IPS DF 4.7 (cell line): ENCODE results near the gene MS4A4A.

Experiments used
- DNase-seq: peaks from one replicate; pipeline ENCODE4 v3.0.0-alpha.2; 2013; ENCODE audit warnings: low spot score; ENCODE audit errors: extremely low read depth

MS4A4A gene

DNA sequence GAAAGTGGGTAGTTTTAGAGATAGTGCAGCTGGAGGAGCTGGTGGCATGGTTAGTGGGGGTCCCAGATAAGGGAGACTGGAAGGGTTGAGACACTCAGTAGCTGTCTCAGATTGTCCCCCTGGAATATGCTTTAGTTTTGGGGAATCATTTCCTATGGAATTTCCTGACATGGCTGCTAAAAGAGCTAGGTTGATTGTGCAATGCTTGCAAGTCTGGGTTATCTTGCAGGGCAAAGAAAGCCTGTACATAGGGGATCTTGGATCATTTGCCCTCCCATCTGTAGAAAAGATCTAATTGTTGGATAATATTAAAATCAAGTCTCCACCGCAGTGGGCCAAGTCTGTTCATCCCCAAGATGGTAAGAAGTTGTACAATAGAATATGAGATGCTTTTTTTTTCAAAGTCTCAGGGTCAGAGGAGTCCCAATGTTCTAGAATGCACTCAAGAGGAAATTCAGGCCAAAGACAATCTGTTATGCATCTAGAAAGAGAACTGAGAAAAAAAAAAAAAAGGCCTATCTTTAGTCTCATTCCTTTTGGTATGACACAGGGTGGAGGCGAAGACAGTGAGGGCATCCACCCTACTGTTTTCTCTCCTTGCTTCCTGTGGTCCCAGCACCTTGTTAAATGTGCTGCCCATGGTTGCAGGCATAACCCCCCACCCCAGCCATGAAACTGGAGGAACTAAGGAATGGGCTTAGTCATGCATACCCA lies 66.8 kb downstream of the MS4A4A start:
- DNase-seq, result no peak

- DNase-seq, result no peak
Observed at GRCh38 chr11:60348116-60348515, 67.7 kb downstream of the MS4A4A start.

DNA sequence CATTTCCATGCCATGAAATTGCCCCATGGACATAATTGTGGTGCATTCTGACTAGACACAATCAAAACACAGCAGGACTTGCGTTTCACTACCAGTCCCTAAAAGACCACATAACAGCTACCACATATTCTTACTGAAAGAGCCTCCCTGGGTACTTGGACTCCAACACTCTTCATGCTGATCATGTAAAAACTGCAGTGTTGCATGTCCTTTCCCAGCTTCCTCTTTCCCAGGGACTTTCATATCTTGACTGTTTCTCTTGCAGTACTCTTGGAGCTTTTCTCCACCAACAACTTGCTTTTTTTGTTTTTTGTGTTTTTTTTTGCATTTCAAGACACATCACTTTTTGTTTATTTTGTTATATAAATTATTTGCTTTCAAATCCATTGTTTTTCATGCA lies 69.5 kb downstream of the MS4A4A start:
- DNase-seq, result no peak

- no peak for DNase-seq
Observed at GRCh38 chr11:60357771-60358170, 77.3 kb downstream of the MS4A4A start.
